ENCODE results near the gene CLEC2B.

GRCh38 chr12:9827209-9827888 is 41.8 kb downstream of the CLEC2B start, which contains the start of gene KLRF1:
- TF ChIP-seq, protein P1, sequence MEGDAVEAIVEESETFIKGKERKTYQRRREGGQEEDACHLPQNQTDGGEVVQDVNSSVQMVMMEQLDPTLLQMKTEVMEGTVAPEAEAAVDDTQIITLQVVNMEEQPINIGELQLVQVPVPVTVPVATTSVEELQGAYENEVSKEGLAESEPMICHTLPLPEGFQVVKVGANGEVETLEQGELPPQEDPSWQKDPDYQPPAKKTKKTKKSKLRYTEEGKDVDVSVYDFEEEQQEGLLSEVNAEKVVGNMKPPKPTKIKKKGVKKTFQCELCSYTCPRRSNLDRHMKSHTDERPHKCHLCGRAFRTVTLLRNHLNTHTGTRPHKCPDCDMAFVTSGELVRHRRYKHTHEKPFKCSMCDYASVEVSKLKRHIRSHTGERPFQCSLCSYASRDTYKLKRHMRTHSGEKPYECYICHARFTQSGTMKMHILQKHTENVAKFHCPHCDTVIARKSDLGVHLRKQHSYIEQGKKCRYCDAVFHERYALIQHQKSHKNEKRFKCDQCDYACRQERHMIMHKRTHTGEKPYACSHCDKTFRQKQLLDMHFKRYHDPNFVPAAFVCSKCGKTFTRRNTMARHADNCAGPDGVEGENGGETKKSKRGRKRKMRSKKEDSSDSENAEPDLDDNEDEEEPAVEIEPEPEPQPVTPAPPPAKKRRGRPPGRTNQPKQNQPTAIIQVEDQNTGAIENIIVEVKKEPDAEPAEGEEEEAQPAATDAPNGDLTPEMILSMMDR (IDR thresholded peaks at IDR 0.05; ENCODE audit: low read depth, low read length, missing input control) = no peak
- TF ChIP-seq RAD21 (IDR thresholded peaks at IDR 0.05) = no peak
- TF ChIP-seq RXRA (IDR thresholded peaks at IDR 0.05) = no peak
- TF ChIP-seq, protein P2, sequence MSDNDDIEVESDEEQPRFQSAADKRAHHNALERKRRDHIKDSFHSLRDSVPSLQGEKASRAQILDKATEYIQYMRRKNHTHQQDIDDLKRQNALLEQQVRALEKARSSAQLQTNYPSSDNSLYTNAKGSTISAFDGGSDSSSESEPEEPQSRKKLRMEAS (IDR thresholded peaks at IDR 0.05) = no peak
- no peak for TF ChIP-seq HNF4G (IDR thresholded peaks at IDR 0.05)
- no peak for TF ChIP-seq GABPA (IDR thresholded peaks at IDR 0.05 in 1 of 2, conservative IDR thresholded peaks at IDR 0.05 in 1 of 2)
- no peak for TF ChIP-seq EGR1 (IDR thresholded peaks at IDR 0.05; ENCODE audit: low read depth in 2 of 2)
- TF ChIP-seq SP1 (IDR thresholded peaks at IDR 0.05) = no peak
- TF ChIP-seq TAF1 (conservative IDR thresholded peaks at IDR 0.05) = no peak
- no peak for TF ChIP-seq YY1 (IDR thresholded peaks at IDR 0.05)
- TF ChIP-seq, protein P3, sequence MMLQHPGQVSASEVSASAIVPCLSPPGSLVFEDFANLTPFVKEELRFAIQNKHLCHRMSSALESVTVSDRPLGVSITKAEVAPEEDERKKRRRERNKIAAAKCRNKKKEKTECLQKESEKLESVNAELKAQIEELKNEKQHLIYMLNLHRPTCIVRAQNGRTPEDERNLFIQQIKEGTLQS (IDR thresholded peaks at IDR 0.05) = no peak
- no peak for TF ChIP-seq REST (IDR thresholded peaks at IDR 0.05)
- TF ChIP-seq JUND (IDR thresholded peaks at IDR 0.05) = no peak
- TF ChIP-seq, protein P4, sequence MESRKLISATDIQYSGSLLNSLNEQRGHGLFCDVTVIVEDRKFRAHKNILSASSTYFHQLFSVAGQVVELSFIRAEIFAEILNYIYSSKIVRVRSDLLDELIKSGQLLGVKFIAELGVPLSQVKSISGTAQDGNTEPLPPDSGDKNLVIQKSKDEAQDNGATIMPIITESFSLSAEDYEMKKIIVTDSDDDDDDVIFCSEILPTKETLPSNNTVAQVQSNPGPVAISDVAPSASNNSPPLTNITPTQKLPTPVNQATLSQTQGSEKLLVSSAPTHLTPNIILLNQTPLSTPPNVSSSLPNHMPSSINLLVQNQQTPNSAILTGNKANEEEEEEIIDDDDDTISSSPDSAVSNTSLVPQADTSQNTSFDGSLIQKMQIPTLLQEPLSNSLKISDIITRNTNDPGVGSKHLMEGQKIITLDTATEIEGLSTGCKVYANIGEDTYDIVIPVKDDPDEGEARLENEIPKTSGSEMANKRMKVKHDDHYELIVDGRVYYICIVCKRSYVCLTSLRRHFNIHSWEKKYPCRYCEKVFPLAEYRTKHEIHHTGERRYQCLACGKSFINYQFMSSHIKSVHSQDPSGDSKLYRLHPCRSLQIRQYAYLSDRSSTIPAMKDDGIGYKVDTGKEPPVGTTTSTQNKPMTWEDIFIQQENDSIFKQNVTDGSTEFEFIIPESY (IDR thresholded peaks at IDR 0.05) = no peak
